H1 (cell line): ENCODE results near the gene TRPV4. TPM values are rescaled to one million over a fixed set of nuclear protein-coding genes. Genes with fewer than 3 reads are reported as not detected.

Experiments
- CTCF ChIA-PET: fragments of 300-600 bp; sonication (Branson Sonifier 250); formaldehyde crosslinking; loops from one replicate; lab custom pipeline; 2021; ENCODE audit not compliant: partially characterized antibody; lab: Charles Lee
- POLR2A ChIA-PET: fragments of 300-600 bp; sonication (Branson Sonifier 250); formaldehyde crosslinking; loops from one replicate; lab custom pipeline; 2021; ENCODE audit warnings: inconsistent platforms; ENCODE audit not compliant: partially characterized antibody; lab: Charles Lee
- DNase-seq, 2 experiments: peaks; one replicate each; pipeline versions ENCODE4 v3.0.0 to v3.0.0-alpha.2; 2010 to 2022; ENCODE audit warnings: low spot score in 2 of 2, low read depth in 1 of 2, mixed read lengths in 1 of 2
- FAIRE-seq: peaks from 2 replicates; lab custom pipeline; 2011; peaks lifted over from hg19 to GRCh38; lab: Jason Lieb, UNC
- H2AFZ ChIP-seq: 2 replicates; pipeline ENCODE4 v1.8.1; 2012; ENCODE audit warnings: low read length, inconsistent platforms
- H2AK5ac ChIP-seq: 2 replicates; pipeline ENCODE4 v1.6.1; 2013; ENCODE audit warnings: low read depth, low read length
- H2BK120ac ChIP-seq: replicated peaks from 2 replicates; pipeline ENCODE3; 2013; ENCODE audit warnings: low read depth, low read length, inconsistent platforms
- H2BK12ac ChIP-seq: 2 replicates; pipeline ENCODE4 v1.6.1; 2013; ENCODE audit warnings: low read depth, low read length
- H2BK15ac ChIP-seq: 2 replicates; pipeline ENCODE4 v1.6.1; 2013; ENCODE audit warnings: low read length
- H2BK20ac ChIP-seq: 2 replicates; pipeline ENCODE4 v1.6.1; 2013; ENCODE audit warnings: low read length
- H2BK5ac ChIP-seq: 2 replicates; pipeline ENCODE4 v1.6.1; 2013; ENCODE audit warnings: low read depth, low read length
- H3K14ac ChIP-seq: 2 replicates; pipeline ENCODE4 v1.6.1; 2013; ENCODE audit warnings: inconsistent platforms; ENCODE audit not compliant: insufficient read length
- H3K18ac ChIP-seq: 2 replicates; pipeline ENCODE4 v1.6.1; 2013; ENCODE audit warnings: low read length; ENCODE audit errors: extremely low read depth
- H3K23ac ChIP-seq: 2 replicates; pipeline ENCODE4 v1.6.1; 2013; ENCODE audit warnings: inconsistent platforms; ENCODE audit not compliant: insufficient read length
- H3K23me2 ChIP-seq: 2 replicates; pipeline ENCODE4 v1.6.1; 2013; ENCODE audit warnings: low read depth, low read length
- H3K27ac ChIP-seq: 2 replicates; pipeline ENCODE4 v1.6.1; 2011; ENCODE audit warnings: low read depth, low read length, inconsistent platforms
- H3K27me3 ChIP-seq, 4 experiments: replicated peaks in 1 of 4; 1 replicate in 1 of 4; 2 replicates in 3 of 4; pipeline versions ENCODE4 v1.6.1 to v1.8.1; 2011 to 2013; ENCODE audit warnings: low read length in 3 of 4, mild to moderate bottlenecking in 3 of 4, inconsistent platforms in 2 of 4, mixed read lengths in 2 of 4, moderate library complexity in 1 of 4; ENCODE audit not compliant: control insufficient read depth in 3 of 4, insufficient read depth in 3 of 4; ENCODE audit errors: extremely low read depth in 1 of 4
- H3K36me3 ChIP-seq, 4 experiments: 2 replicates each; pipeline versions ENCODE4 v1.6.1 to v1.8.1; 2011 to 2013; ENCODE audit warnings: mild to moderate bottlenecking in 4 of 4, low read length in 3 of 4, moderate library complexity in 2 of 4, control low read depth in 1 of 4, inconsistent platforms in 1 of 4; ENCODE audit not compliant: insufficient read depth in 4 of 4, control insufficient read depth in 2 of 4
- H3K4ac ChIP-seq: replicated peaks from 2 replicates; pipeline ENCODE3; 2013; ENCODE audit warnings: low read length, low read depth, mixed read lengths, inconsistent platforms; ENCODE audit not compliant: insufficient read length
- H3K4me1 ChIP-seq, 4 experiments: replicated peaks in 1 of 4; 1 replicate in 1 of 4; 2 replicates in 3 of 4; pipeline versions ENCODE4 v1.6.1 to v1.8.1; 2011 to 2013; ENCODE audit warnings: low read length in 3 of 4, inconsistent platforms in 2 of 4, mixed read lengths in 1 of 4; ENCODE audit not compliant: insufficient read depth in 4 of 4, control insufficient read depth in 3 of 4
- H3K4me2 ChIP-seq, 2 experiments: 2 replicates each; pipeline versions ENCODE4 v1.6.1 to v1.8.1; 2011 to 2013; ENCODE audit warnings: low read depth in 2 of 2, low read length in 2 of 2, control low read depth in 1 of 2, inconsistent platforms in 1 of 2, mild to moderate bottlenecking in 1 of 2; ENCODE audit not compliant: insufficient read depth in 1 of 2
- H3K4me3 ChIP-seq, 4 experiments: fragments of 200-600, 300-600 bp in 1 of 4; sonication (generic), shearing (Covaris generic), sonication (Bioruptor Twin) in 1 of 4; 2 replicates each; pipeline versions ENCODE4 v1.5.1 to v1.8.1; 2011 to 2016; ENCODE audit warnings: low read length in 4 of 4, low read depth in 3 of 4, control low read depth in 2 of 4, inconsistent platforms in 2 of 4, mild to moderate bottlenecking in 2 of 4, mixed read lengths in 1 of 4, moderate library complexity in 1 of 4; ENCODE audit not compliant: insufficient read depth in 2 of 4; ENCODE audit errors: extremely low read depth in 1 of 4
- H3K56ac ChIP-seq: replicated peaks from 2 replicates; pipeline ENCODE3; 2013; ENCODE audit warnings: low read depth, mild to moderate bottlenecking, mixed read lengths, low read length, inconsistent platforms; ENCODE audit not compliant: insufficient read length
- H3K79me1 ChIP-seq: 2 replicates; pipeline ENCODE4 v1.6.1; 2013; ENCODE audit warnings: low read depth, low read length, control low read depth
- H3K79me2 ChIP-seq, 2 experiments: 2 replicates each; pipeline versions ENCODE4 v1.6.1 to v1.8.1; 2012 to 2013; ENCODE audit warnings: low read length in 2 of 2, mild to moderate bottlenecking in 2 of 2, inconsistent platforms in 1 of 2; ENCODE audit not compliant: insufficient read depth in 2 of 2, control insufficient read depth in 1 of 2
- H3K9ac ChIP-seq, 4 experiments: replicated peaks in 1 of 4; 1 replicate in 1 of 4; 2 replicates in 3 of 4; pipeline versions ENCODE4 v1.6.1 to v1.8.1; 2011 to 2013; ENCODE audit warnings: low read depth in 3 of 4, low read length in 3 of 4, control low read depth in 2 of 4, mild to moderate bottlenecking in 2 of 4, moderate library complexity in 2 of 4, inconsistent platforms in 1 of 4; ENCODE audit errors: extremely low read depth in 1 of 4
- H3K9me3 ChIP-seq, 2 experiments: 2 replicates each; pipeline versions ENCODE4 v1.6.1 to v1.8.1; 2012 to 2013; ENCODE audit warnings: mild to moderate bottlenecking in 2 of 2, moderate library complexity in 2 of 2, control low read depth in 1 of 2, inconsistent platforms in 1 of 2, low read depth in 1 of 2, low read length in 1 of 2, mixed read lengths in 1 of 2; ENCODE audit not compliant: insufficient read depth in 2 of 2
- H4K20me1 ChIP-seq, 2 experiments: replicated peaks in 1 of 2; 2 replicates each; pipeline versions ENCODE3 to v1.8.1; 2011 to 2013; ENCODE audit warnings: inconsistent platforms in 2 of 2, low read length in 2 of 2, mild to moderate bottlenecking in 1 of 2; ENCODE audit not compliant: insufficient read depth in 2 of 2, control insufficient read depth in 1 of 2
- H4K5ac ChIP-seq: 2 replicates; pipeline ENCODE4 v1.6.1; 2013; ENCODE audit warnings: low read length, low read depth, mixed read lengths, inconsistent platforms; ENCODE audit not compliant: insufficient read length
- H4K8ac ChIP-seq: 2 replicates; pipeline ENCODE4 v1.8.0; 2013; ENCODE audit warnings: mild to moderate bottlenecking, moderate library complexity, low read length, inconsistent platforms; ENCODE audit not compliant: insufficient read depth; ENCODE audit errors: extremely low read depth
- H4K91ac ChIP-seq: replicated peaks from 2 replicates; pipeline ENCODE3; 2013; ENCODE audit warnings: low read length, mixed read lengths, inconsistent platforms; ENCODE audit not compliant: insufficient read length
- EZH2 ChIP-seq: fragments of 200-600 bp; sonication (generic); IDR thresholded peaks from 2 replicates; pipeline ENCODE4 v1.7.1; 2012; ENCODE audit warnings: low read depth, mild to moderate bottlenecking, moderate library complexity, low read length, inconsistent platforms; ENCODE audit not compliant: severe bottlenecking
- KDM4A ChIP-seq: IDR thresholded peaks from one replicate; pipeline ENCODE4 v1.7.1; 2012; ENCODE audit warnings: low read depth, mild to moderate bottlenecking, moderate library complexity, low read length, inconsistent platforms; ENCODE audit not compliant: severe bottlenecking
- YY1 ChIP-seq: IDR thresholded peaks from 2 replicates; pipeline ENCODE4 v1.6.1; 2011; ENCODE audit warnings: low read depth, mild to moderate bottlenecking, low read length
- WGBS, 2 experiments: shearing (Covaris generic) in 1 of 2; methylation state at CpG; one replicate each; pipeline versions ENCODE4 v1.1.6 to v1.1.7; 2013 to 2015; ENCODE audit warnings: low lambda C conversion rate in 2 of 2, mixed read lengths in 2 of 2, inconsistent platforms in 1 of 2, low coverage in 1 of 2, missing lambda C conversion rate in 1 of 2; ENCODE audit not compliant: insufficient replicate concordance in 2 of 2, insufficient coverage in 1 of 2, insufficient read length in 1 of 2; ENCODE audit errors: extremely low coverage in 1 of 2, missing lambda C conversion rate in 1 of 2; 5-methylcytosine and 5-hydroxymethylcytosine counted together
- polyA plus RNA-seq, 7 experiments: library from polyadenylated mRNA; depleted of rRNA in 3 of 7; stranded (reverse) in 5 of 7; unstranded in 2 of 7; fragments of >200 nt in 5 of 7; fragments of 200-250 nt in 2 of 7; gene quantifications; 1 replicate in 5 of 7; 2 replicates in 1 of 7; 4 replicates in 1 of 7; pipeline versions ENCODE4 v1.2.1 to v1.2.3, GENCODE V29; 2011 to 2013; ENCODE audit warnings: missing spikeins in 2 of 7, mixed read lengths in 2 of 7
- total RNA-seq: library from RNA; stranded (reverse); fragmentation: NEBNext Ultra II Directional; extraction: Animal tissue kit (Norgen Biotek cat#: 25700); gene quantifications from 2 replicates; pipeline ENCODE4 v1.2.1, GENCODE V29; 2021

Gene TRPV4
- total and polyA plus RNA-seq, 2 of the 8 experiments (the other 6 are each of a cell fraction or from before 2014, with no cell fraction given), result 2.1 to 6.2 TPM

DNA sequence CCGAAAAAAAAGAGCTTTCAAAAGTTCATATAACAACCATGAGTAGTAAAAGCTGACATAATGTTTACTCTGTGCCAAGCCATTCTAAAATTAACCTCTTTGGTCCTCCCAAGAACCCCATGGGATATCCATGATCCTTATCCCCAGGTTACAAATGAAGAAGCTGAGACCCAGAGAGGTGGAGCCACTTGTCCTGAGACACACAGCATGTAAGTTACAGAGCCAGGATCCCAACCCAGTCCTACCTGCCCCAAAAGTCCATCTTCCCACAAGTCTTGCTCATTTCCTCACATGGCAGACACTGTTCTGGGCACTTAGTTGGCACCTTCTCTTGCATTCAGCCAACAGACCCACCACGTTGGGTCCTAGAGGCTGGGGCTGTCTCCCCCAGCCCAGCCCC is 37.1 kb downstream of the TRPV4 start:
- Histone ChIP-seq H3K9me3 (no peaks in the 10 kb centered on the region), H3K23me2 (no peaks in the 10 kb centered on the region), H3K4me3 (no peak overlapping the region), H4K5ac (no peak overlapping the region), H2AK5ac (no peak overlapping the region), H3K56ac (no peak overlapping the region), H4K8ac (no peak overlapping the region), H2BK120ac (no peak overlapping the region), H3K14ac (no peak overlapping the region), H2BK20ac (no peak overlapping the region), H2BK15ac (no peak overlapping the region), H3K18ac (no peak overlapping the region), H3K79me2 (no peaks in the 10 kb centered on the region), H2BK12ac (no peak overlapping the region), H3K36me3 (no peaks in the 10 kb centered on the region), H3K23ac (no peak overlapping the region), H2AFZ (no peak overlapping the region), H3K27ac (no peak overlapping the region), H3K79me1 (no peaks in the 10 kb centered on the region), H3K4ac (no peak overlapping the region), H4K91ac (no peak overlapping the region), H2BK5ac (no peak overlapping the region), H3K27me3 (no peaks in the 10 kb centered on the region), H4K20me1 (no peaks in the 10 kb centered on the region), H3K4me2 (no peak overlapping the region), H3K4me1 (no peaks in the 10 kb centered on the region; a peak in 1 of 7 replicates), H3K9ac (no peak overlapping the region)
- CTCF ChIA-PET, result interaction anchor here (0.7 to 8.1 kb wide), 9 partner anchors 8 to 114 kb away, joined by 3 to 62 read pairs (median 4); no protein-coding TSS in a partner anchor
- 85% methylated on average over 1 of the region's 2 CpGs; no CpG with 5 or more reads in 1 of the 2 experiments for WGBS, 2 experiments
- FAIRE-seq (no peak), DNase-seq (no peak)
- POLR2A ChIA-PET, result no interaction called here
- TF ChIP-seq EZH2, result no peak
- TF ChIP-seq YY1, result no peak
- TF ChIP-seq KDM4A, result no peak
